Measurements from ENCODE around the gene APOA5. TPM values are rescaled to one million over a fixed set of nuclear protein-coding genes. Genes with fewer than 3 reads are reported as not detected.
"Not testable (repeated sequence)": the region's sequence is repeated elsewhere in the genome, so short reads cannot be mapped to it uniquely, and the experiment has no call there.

The APOA5 gene
- total RNA-seq, 3 donors from 2014 or later = not detected

DNA sequence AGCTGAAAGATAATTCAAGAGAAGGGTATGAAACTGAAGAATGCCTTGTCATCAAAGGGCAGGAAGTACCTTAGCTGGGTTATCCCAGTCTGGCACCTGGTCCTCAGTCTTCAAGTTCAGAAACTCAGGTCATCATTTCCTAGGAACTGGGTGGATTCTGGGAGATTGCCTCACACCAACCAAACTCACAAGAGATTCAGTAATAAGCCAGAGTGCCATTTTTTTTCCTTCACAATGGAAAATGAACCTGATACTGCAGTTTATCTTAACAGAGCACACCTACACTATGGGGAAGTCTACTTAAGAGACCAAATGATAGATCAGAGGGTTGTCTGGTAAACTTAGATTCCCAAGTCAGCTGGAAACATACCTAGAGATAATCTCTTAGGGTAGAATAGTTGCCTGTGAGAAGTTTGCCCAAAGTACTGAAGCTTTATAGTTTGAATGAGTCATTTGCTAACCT lies 15.1 kb downstream of the APOA5 start:
- H3K4me1 Mint-ChIP-seq (ENCODE audit: low read depth) = peaks cover 49% of the 10 kb centered on the region
- ATAC-seq (peak in 1 of 2 donors; percentile 6), DNase-seq (no peak)
- no peaks in the 10 kb centered on the region for H3K27me3 Mint-ChIP-seq (ENCODE audit: low read depth)
- H3K9me3 Mint-ChIP-seq = no peaks in the 10 kb centered on the region
- peak overlapping the region; percentile 27 for H3K4me3 Mint-ChIP-seq
- H3K36me3 Mint-ChIP-seq (ENCODE audit: insufficient read depth) = peaks cover 36% of the 10 kb centered on the region

DNA sequence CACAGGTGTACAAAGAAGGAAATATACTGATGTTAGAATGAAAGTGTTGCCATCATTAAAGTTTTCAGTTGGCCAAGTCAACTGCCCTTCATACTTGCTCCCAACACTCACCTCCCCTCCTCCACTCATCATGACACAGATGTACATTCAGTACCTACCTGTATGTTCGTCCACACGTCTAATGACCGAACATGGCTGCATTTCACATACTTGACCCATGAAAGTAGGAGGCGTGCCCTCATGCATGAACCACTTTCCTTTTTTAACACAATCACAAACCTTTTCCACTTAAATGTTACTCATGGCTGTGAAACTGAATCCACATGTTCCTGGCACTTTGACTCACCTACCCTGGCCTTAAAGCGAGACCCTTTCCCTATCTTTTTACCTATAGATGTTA lies 15.7 kb downstream of the APOA5 start:
- H3K27me3 Mint-ChIP-seq (ENCODE audit: low read depth) = no peaks in the 10 kb centered on the region
- no peak for ATAC-seq
- no peaks in the 10 kb centered on the region for H3K9me3 Mint-ChIP-seq
- H3K4me3 Mint-ChIP-seq = no peak overlapping the region
- peaks cover 50% of the 10 kb centered on the region for H3K4me1 Mint-ChIP-seq (ENCODE audit: low read depth)
- peaks cover 32% of the 10 kb centered on the region for H3K36me3 Mint-ChIP-seq (ENCODE audit: insufficient read depth)
- DNase-seq = no peak

GRCh38 chr11:116774661-116775060 lies 17.0 kb downstream of the APOA5 start:
- DNase-seq = no peak
- peaks cover 31% of the 10 kb centered on the region for H3K36me3 Mint-ChIP-seq (ENCODE audit: insufficient read depth)
- peaks cover 52% of the 10 kb centered on the region for H3K4me1 Mint-ChIP-seq (ENCODE audit: low read depth)

GRCh38 chr11:116773203-116774097 lies 18.2 kb downstream of the APOA5 start:
- Mint-ChIP-seq H3K9me3 (no peaks in the 10 kb centered on the region), H3K27me3 (ENCODE audit: low read depth) (no peaks in the 10 kb centered on the region), H3K4me1 (ENCODE audit: low read depth) (peaks cover 48% of the 10 kb centered on the region), H3K36me3 (ENCODE audit: insufficient read depth) (peaks cover 26% of the 10 kb centered on the region), H3K4me3 (peak overlapping the region; percentile 98)
- ATAC-seq (no peak), DNase-seq (no peak)

More at GRCh38 chr11:116774661-116775060, 17.0 kb downstream of the APOA5 start:
- Mint-ChIP-seq H3K4me3 (peak overlapping the region; percentile 0), H3K27me3 (ENCODE audit: low read depth) (no peaks in the 10 kb centered on the region), H3K9me3 (no peaks in the 10 kb centered on the region)
- no peak for ATAC-seq

- Mint-ChIP-seq H3K4me3 (peak within 1 kb of the TSS; percentile 98), H3K9me3 (no peaks in the 10 kb centered on the region), H3K4me1 (ENCODE audit: low read depth) (peaks cover 45% of the 10 kb centered on the region), H3K36me3 (ENCODE audit: insufficient read depth) (peaks cover 19% of the 10 kb centered on the region), H3K27me3 (ENCODE audit: low read depth) (no peaks in the 10 kb centered on the region)
- ATAC-seq (peak; percentile 90 to 92), DNase-seq (peak; percentile 91)
These were observed 19.1 kb downstream of the APOA5 start, which contains the start of gene BUD13 for GRCh38 chr11:116772443-116773202. Gene BUD13, minus strand, starts transcription at chr11:116772987. Its CDS starts 23 bp downstream, at chr11:116772964.

GRCh38 chr11:116771935-116772334 lies 19.7 kb downstream of the APOA5 start:
- no peak for DNase-seq
- peaks cover 44% of the 10 kb centered on the region for H3K4me1 Mint-ChIP-seq (ENCODE audit: low read depth)
- ATAC-seq = no peak
- no peaks in the 10 kb centered on the region for H3K27me3 Mint-ChIP-seq (ENCODE audit: low read depth)
- H3K36me3 Mint-ChIP-seq (ENCODE audit: insufficient read depth) = peaks cover 17% of the 10 kb centered on the region
- H3K9me3 Mint-ChIP-seq = no peaks in the 10 kb centered on the region
- H3K4me3 Mint-ChIP-seq = peak overlapping the region; percentile 98

DNA sequence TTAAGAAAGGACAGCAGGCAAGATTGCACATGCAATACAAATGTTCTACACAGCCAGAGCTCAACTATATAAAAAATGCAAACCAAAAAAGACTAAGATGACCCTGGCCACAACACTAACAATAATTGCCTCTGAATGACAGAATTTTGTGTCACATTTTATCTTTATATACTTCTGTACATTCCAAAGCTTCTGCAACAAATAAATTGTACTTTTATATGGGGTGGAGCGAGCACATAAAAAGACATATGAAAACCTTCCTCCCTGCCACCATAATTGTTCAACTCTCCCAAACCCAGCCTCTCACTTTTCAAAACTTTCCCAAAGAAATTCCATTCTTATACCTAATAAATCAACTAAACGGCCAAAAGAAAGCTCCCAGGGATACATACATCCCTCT lies 29.5 kb downstream of the APOA5 start:
- ATAC-seq (no peak), DNase-seq (no peak)
- H3K4me1 Mint-ChIP-seq (ENCODE audit: low read depth) = peaks cover 8% of the 10 kb centered on the region
- no peaks in the 10 kb centered on the region for H3K9me3 Mint-ChIP-seq
- peaks cover 58% of the 10 kb centered on the region for H3K36me3 Mint-ChIP-seq (ENCODE audit: insufficient read depth)
- H3K4me3 Mint-ChIP-seq = no peak overlapping the region
- no peaks in the 10 kb centered on the region for H3K27me3 Mint-ChIP-seq (ENCODE audit: low read depth)

DNA sequence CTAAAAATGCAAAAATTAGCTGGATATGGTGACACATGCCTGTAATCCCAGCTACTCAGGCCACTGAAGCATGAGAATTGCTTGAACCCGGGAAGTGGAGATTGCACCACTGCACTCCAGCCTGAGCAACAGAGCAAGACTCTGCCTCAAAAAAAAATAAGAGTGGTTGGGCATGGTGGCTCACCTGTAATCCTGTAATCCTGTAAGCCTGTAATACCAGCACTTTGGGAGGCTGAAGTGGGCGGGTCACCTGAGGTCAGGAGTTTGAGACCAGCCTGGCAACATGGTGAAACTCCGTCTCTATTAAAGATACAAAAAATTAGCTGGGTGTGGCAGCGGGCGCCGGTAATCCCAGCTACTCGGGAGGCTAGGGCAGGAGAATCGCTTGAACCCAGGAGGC lies 35.6 kb downstream of the APOA5 start:
- H3K9me3 Mint-ChIP-seq; ATAC-seq; H3K27me3 Mint-ChIP-seq (ENCODE audit: low read depth); DNase-seq; H3K4me1 Mint-ChIP-seq (ENCODE audit: low read depth); H3K4me3 Mint-ChIP-seq: not testable (repeated sequence)
- peaks cover 48% of the 10 kb centered on the region for H3K36me3 Mint-ChIP-seq (ENCODE audit: insufficient read depth)

GRCh38 chr11:116750070-116750718 lies 41.5 kb downstream of the APOA5 start:
- ATAC-seq = no peak

DNA sequence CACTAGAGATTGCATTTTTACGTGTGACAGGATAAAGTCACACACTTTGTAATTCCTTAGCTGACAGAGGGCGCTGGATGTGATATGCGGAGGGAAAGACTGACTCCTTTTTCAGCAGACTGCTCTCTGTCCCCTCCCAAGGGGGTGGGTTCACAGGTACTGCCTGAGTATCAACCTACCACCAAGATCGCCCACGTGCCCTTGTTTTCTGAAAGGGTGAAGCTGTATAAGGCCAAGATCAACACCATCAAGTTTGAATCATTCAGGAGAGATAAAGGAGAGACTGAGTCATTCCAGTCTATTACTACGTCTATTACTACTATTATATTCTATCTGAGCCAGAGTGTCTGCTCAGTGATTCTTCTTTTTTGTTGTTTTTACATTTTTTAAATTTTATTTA lies 49.6 kb downstream of the APOA5 start:
- Mint-ChIP-seq H3K27me3 (ENCODE audit: low read depth) (no peaks in the 10 kb centered on the region), H3K4me3 (no peak overlapping the region), H3K4me1 (ENCODE audit: low read depth) (peaks cover 3% of the 10 kb centered on the region), H3K9me3 (no peaks in the 10 kb centered on the region), H3K36me3 (ENCODE audit: insufficient read depth) (peaks cover 8% of the 10 kb centered on the region)
- ATAC-seq = peak in 1 of 2 donors; percentile 59
- no peak for DNase-seq

More at GRCh38 chr11:116750070-116750718, 41.5 kb downstream of the APOA5 start:
- Mint-ChIP-seq H3K4me3 (no peak overlapping the region), H3K9me3 (no peaks in the 10 kb centered on the region), H3K27me3 (ENCODE audit: low read depth) (no peaks in the 10 kb centered on the region), H3K4me1 (ENCODE audit: low read depth) (no peaks in the 10 kb centered on the region), H3K36me3 (ENCODE audit: insufficient read depth) (peaks cover 34% of the 10 kb centered on the region)
- DNase-seq = no peak

DNA sequence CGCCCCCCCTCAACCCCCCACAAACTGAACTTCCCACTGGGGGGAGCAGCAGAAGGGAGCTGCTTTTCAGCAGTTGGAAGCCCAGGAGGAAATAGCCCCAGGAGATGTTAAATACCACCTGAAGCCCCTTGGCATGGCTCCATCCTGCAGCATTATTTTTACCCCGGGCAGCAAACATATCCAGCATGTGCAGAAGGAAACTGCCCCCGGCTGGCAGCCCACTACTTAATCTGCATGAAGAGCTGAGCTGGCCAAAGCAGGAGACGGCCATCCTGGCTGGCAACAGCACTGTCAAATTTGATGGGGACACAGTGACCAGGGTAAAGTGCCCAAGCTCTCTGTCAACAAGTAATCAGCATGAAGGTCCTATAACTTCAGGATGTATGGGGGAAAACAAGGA lies 50.9 kb downstream of the APOA5 start:
- Mint-ChIP-seq H3K27me3 (ENCODE audit: low read depth) (no peaks in the 10 kb centered on the region), H3K36me3 (ENCODE audit: insufficient read depth) (peaks cover 3% of the 10 kb centered on the region), H3K4me3 (no peak overlapping the region), H3K9me3 (no peaks in the 10 kb centered on the region), H3K4me1 (ENCODE audit: low read depth) (peaks cover 3% of the 10 kb centered on the region)
- no peak for DNase-seq
- no peak for ATAC-seq

Data from activated T-cell treated with anti-CD3 and anti-CD28 coated beads, Interleukin-2, amount 50 U/mL, for 4 hours (primary cell).